Stimulated activated CD8-positive, alpha-beta memory T cell treated with anti-CD3 and anti-CD28 coated beads, Interleukin-7, amount 100 ng/mL, for 4 hours (primary cell): ENCODE measurements around the gene BAG3.
"Not testable (repeated sequence)": the region's sequence is repeated elsewhere in the genome, so short reads cannot be mapped to it uniquely, and the experiment has no call there.

Experiments
- DNase-seq, 2 donors: peaks; one replicate each; pipeline ENCODE4 v3.0.0-alpha.2; 2020; ENCODE audit warnings: low read depth in 2 of 2

The BAG3 gene

DNA sequence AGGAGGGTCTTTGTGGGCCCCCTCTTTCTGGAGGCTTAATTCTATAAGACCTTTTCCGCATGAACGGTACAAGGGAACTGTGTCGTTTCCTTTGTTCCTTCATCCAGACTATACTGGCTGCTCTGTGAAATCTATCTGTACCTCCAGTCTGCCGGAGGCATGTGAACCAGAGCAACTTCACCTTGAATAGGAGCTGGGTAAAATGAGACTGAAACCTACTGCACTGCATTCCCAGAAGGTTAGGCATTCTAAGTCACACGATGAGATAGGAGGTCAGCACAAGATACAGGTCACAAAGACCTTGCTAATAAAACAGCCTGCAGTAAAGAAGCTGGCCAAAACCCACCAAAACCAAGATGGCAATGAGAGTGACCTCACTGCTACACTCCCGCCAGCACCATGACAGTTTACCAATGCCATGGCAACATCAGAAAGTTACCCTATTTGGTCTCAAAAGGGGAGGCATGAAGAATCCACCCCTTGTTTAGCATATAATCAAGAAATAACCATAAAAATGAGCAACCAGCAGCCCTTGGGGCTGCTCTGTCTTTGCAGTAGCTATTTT is 37.9 kb downstream of the BAG3 start:
- DNase-seq = no peak

DNA sequence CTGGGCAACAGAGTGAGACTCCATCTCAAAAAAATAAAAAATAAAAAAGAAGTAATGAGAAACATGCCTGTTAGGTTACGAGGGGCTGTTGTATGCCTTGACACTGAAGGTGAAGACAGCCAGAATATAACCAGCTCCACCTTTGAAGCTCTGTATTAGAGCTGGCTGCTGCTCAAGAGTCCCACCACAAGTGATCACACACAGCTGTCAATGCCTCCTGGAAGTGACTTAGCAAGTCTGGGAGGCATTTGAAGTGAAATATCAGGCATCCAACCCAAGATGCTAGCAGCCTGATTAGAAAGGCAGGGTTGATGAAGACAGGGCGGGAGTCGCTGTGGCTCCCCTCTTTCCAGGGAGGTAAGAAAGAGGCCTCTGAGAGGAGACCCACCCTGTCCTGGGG is 40.5 kb downstream of the BAG3 start:
- no peak for DNase-seq

DNA sequence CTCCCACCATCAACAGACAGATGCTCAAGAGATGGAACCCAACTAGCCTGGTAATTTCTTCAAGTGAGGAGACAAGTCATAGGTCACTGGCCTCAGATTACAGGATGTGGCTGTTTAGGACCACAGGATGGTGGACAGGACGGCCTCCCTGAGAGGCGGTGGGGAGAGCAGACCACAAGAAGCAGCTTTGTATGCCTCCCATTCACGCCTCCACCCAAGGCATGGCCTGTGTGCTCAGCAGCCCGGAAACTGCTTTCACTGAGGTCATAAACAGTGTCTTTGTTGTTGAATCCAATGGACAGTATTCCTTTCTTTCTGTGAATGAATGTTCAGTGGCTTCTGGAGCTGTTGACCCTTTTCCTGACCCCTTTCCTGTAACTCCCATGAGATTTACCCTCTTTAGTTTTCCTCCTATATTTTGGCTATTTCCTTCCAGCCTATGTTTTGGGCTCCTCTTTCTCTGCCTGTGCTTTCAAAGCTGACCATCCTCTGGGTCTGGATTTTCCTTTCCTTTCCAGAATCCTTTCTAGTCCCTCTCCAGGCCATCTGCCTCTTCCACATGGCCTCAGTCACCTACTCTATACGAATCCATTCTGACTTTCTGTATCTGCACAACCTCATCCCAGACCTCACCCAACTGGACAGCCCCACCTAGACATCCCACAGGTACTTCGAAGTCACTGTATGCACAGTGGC is 42.2 kb downstream of the BAG3 start:
- no peak for DNase-seq

DNA sequence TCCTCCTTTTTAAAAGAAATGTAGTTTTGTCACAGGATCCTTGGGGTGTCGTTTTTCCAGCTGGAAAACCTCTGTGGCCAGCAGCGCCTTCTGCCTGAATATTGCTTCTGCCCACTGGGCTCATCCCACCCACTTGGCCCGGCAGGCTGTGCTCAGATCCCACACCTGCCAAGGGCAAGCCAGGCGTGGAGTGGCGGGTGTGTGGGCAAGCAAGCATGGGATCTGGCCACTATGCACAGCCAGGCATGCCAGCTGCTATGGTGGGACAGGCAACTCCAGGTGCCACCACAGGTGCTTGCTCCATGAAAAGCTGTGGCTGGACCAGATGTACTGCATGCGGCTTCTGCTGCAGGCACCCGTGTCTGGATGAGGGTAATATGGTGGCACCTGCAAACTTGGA is 43.4 kb downstream of the BAG3 start:
- DNase-seq = no peak

DNA sequence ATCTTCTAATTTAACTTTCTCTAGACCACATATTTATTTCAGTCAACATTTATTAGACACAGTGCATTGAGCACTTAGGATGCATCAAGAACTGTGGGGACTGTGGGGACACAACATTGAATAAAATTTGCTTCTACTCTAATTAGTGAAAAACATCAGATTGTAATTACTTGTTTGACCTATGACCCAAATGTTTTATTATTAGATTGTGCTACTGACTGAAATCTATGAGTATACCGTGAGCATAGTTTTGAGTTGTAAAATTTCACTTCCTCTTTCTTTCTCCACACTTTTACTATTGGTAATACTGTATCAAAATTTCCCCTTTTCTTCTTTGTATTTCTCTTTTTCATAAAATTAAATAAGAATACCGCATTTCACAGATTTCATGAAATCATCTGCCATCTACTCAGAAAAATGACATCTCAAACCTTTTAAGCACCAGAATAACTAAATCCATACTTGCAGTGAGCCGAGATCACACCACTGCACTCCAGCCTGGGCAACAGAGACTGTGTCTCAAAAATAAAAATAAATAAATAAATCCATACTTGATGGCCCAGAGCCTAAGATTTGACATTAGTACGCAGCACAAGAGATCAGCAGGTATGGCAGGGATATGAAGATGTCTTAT is 49.3 kb downstream of the BAG3 start:
- no peak for DNase-seq

DNA sequence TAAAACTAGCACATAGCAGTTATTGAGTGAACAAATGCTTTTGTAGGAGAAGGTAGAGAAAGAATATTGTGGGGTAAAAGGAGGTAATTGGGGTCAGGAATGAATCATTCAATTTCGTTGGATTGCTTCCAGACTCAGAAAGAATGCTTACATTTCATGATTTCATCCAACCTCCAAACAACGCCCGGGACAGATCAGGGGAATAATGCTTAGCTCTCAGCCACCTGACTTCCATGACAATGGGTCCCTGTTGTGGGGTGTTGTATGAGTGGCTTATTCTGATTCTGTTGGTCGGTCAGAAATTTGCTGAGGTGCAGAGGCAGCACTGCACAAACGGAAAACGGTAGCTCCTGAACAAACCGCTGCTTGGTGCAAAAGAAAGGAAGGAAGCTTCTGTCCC is 50.7 kb downstream of the BAG3 start:
- DNase-seq = no peak

DNA sequence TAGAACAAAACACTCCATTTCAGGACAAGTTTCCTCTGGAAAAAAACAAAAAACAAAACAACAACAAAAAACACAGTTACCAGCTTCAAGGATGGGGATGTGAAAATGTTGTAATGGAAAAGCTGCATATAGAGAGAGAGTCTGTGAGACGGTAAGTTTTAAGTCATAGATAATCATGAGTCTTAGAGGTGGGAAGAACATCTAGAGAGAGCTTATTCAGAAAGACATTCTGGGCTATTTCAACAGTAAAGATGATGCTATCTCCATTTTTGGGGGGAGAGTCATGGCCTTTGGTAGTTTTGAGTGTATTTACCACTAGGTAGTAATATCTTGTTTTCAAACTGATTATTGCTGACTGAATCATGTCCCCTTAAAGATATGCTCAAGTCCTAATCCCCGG is 51.4 kb downstream of the BAG3 start:
- DNase-seq = no peak

DNA sequence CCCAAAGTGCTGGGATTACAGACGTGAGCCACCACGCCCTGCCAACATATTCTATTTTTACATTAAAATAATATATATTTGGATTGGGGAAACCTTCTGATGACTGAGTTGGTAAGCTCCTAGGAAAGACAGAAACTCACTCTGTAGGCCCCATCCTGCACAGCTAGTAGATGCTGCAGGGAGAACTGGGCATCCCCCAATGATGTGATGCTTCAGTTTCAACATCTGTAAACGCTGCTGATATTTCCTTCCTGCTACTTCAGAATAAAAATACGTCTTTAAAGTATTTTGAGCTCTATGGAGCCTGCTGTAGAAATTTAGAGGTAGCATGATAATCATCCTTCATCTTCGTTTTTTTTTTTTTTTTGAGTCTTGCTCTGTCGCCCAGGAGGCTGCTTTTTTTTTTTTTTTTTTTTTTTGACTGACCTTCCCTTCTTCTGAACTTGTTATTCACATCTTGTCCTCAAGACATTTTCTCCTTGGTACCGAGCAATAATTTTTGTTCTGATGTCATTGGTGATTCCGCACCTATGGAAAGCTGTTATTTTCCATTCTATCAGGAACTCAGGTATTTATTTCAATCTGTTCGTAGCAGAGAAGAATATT is 52.8 kb downstream of the BAG3 start:
- DNase-seq = no peak

DNA sequence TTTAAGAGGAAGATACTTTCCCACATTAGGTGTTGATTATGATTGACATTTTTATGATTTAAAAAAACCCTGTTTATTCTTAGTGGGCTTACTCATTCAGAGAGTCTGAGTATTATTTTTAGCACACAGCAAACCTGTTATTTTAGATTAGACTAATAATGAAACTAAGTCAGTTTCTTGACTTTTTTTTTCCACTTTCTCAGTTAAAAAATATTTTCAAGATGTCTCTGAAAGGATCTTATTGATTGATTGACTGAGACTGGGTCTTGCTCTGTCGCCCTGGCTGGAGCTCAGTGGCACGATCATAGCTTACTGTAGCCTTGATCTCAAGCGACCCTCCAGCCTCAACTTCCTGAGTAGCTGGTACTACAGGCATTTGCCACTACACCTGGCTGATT is 54.3 kb downstream of the BAG3 start:
- DNase-seq = no peak

DNA sequence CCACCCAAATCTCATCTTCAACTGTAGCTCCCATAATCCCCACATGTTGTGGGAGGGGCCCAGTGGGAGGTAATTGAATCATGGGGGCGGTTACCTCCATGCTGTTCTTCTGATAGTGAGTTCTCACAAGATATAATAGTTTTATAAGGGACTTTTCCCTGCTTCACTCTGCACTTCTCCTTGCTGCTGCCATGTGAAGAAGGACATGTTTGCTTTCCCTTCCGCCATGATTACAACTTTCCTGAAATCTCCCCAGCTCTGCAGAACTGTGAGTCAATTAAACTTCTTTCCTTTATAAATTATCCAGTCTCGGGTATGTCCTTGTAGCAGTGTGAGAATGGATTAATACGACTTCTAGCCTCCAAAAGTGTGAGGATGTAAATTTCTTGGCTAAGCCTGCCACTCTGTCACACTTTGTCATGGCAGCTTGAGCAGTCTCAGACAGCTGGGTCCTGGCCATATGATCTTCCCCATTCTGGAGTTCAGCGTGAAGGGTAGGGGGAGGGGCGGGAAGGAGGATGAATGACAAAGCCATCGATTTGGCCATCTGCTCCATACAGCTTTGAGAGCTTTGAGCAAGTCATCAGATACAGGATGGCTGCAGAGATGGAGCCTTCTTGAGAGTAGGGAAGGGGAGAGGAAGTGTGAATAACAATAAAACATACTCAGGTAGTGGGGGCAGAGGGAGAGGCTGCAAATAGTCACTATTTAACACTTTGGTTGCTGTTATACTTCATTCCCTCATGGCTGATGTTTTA is 55.5 kb downstream of the BAG3 start:
- no peak for DNase-seq

DNA sequence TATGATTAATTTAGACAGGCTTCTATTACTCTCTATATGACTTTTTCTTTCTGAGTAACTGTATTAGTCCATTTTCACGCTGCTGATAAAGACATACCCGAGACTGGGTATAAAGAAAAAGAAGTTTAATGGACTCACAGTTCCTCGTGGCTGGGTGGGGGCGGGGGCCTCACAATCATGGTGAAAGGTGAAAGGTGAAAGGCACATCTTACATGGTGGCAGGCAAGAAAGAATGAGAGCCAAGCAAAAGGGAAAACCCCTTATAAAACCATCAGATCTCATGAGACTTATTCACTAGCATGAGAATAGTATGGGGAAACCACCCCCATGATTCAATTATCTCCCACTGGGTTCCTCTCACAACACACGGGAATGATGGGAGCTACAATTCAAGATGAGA is 56.2 kb downstream of the BAG3 start:
- DNase-seq = not testable (repeated sequence)

DNA sequence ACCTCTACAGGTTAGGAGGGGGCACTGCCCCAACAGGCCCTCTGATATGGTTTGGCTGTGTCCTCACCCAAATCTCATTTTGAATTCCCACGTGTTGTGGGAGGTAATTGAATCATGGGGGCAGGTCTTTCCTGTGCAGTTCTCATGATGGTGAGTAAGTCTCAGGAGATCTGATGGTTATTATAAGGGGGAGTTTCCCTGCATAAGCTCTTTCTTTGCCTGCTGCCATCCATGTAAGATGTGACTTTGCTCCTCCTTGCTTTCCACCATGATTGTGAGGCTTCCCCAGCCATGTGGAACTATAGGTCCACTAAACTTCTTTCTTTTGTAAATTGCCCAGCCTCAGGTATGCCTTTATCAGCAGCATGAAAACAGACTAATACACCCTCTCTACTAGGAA is 59.8 kb downstream of the BAG3 start:
- DNase-seq = not testable (repeated sequence)

DNA sequence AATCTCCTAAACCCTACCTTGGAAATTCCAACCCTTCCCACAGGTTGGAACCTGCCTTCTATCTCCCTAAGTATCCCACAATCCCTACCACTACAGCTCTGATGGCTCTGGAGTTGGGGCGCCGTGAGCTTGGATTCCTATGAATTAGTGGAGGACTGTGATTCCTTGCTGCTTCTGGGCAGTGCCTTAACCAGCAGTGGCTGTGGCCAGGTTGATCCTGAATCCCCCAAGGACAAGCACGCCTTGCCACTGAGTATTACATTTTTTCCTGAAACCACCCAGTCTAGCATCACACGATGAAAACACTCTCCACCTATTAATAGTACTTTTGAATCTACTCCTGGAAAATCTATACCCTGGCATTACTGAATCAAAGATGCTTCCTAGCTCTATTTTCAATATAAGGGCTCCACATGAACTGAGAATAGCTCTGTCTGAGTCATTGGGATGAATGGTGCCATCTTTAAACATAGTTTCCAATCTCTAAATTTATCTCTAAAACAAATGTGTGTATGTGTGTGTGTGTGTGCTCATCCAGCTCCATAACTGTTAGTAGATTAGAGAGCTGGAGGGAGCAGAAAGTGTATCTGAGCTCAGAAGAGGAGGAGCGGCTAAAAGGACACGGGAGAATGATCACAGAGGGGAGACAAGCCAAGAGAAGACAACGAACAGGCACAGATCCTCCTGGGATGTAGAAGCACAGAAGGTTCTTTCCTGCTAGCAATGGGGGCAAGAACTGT is 62.7 kb downstream of the BAG3 start:
- DNase-seq = no peak

DNA sequence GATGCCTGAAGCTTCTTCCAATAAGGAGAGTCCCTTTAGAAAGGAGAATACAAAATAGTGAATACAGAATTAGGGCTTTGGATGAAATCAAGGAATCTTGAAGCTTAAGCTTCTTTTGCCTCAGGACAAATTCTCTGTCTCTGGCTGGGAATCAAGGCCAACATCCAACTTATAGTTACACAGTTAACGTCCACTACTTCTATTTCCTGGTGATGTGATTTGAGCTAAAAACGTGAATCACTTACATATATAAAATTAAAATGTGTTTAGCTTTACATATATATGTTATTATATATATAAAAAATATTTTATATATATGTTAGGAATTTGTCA is 63.3 kb downstream of the BAG3 start:
- DNase-seq = no peak

DNA sequence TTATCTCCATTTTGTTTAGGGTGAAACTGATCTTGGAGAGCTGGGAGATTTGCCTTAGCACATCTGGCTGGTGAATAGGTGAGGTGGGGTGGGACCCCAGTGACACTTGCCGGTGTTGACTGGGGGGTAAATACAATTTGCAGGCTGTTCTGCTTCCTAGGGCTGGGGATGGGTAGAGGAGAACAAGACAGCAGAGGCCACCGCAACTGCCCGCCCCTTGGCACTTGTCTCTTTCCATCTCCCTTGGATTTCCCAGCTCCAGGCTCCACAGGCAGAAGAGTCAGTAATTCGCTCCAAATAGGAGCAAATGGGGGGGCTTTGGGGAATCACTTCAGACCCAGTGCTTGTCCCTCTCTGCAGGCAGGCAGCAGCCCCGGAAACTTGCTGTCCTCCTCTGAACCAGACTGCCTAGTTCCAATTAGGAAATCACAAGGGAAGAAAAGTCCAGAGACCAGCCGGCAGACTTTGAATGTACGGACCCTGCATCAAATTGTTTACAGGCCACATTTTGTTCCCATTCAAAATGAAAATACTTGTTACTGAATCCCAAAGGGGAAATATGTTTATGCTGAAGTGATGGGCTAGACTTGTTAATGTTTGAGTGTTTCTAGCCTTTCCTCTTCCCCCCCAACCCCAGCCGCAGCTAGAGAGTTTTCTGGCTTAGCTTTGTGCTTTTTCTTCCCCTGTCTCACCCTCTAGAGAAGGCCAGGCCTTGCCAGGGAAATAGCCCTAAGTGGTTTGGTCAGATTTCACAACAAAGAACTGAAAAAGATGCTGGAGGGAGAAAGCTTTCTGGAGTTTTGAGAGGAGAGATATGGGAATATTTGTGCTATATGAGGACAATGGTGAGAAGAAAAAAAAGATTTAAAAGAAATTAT is 64.7 kb downstream of the BAG3 start:
- no peak for DNase-seq

DNA sequence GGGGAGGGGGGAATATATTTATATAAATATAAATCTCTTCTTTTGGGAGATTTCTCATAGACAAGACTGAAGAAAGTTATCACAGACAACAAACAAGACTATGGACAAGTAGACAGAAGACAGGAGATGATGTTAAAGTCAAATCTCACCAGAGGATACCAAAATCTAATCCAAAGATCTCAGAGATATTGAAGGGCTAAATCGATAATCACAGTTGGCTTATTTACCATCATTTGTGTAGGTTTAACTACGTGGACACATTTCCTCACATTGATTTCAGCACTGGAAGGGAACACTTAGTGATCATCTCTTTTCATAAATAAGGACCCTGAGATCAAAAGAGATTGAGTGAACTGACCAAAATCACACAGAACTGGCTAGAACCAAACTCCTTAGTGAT is 72.0 kb downstream of the BAG3 start:
- no peak for DNase-seq

DNA sequence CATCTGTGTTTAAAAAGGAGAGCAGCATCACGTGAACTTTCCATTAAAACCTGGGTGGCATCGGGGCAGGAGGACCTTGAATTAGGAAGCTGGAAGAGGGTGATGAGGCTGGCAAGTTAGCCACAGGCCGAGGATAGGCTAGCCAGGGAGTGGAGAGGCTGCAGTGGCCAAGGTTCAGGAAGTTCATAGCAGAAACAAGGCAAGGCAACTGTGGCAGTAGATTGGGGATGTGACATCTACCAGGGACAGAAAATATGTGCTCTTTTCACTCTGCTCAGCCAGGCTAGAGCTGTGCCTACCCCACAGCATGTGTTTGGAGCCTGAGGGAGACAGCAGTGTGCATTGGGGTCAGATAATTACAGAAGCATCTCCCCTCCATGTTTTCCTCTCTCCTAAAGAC is 72.4 kb downstream of the BAG3 start:
- no peak for DNase-seq

DNA sequence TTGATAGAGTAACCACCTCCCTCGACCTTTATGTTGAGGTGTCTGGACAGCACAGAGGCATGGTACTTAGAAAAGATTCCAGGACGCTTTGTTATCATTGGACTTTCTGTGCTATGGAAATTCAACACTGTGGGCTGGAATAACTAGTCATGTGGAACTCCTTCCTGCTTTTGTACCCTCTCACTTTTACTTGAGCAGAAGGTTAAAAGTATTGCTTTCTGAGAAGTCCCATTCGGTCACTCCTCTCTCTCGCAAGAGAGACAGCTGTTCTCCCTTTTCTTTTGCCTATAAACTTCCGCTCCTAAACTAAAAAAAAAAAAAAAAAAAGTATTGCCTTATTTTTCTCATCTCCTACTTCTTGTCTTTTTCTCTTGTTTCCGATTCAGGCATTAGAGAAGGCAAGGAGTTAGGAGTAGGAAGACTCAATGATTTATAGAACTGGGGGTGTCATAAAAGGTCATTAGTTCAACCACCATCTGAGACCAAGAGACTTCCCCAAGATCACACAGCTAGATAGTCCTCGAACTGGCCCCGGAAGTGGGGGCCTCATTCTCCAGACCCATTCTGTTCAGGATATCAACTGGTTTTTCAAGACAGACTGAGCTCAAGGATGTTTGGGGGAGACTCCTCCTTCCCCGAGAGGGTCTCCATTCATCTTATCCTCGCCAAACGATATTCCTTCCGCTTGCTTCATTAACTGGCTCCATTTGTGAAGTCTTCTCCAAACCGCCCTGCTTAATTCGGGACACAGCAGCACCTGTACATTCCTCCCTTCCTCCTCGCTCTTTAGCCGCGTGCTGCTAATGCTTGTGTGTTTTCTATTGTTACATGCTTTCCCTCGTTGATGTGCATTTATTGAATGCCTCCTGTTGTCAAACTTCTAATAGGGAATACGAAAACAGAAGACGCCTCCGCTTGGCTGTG is 73.7 kb downstream of the BAG3 start:
- no peak for DNase-seq

DNA sequence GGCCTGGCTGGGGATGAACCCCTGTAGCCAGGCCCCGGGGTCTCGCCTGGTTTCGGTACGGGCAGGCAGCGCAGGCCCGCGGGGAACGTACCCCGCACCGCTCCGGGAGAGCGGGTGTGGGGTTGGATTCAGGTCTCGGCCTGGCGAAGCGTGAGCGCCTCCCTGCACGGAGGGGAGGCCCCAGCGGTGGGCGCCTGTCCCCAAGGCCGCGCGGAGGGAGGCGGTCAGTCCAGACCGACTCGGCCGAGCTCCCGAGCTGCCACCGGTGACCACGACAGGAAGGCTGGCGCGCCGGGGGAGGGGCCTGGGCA is 74.3 kb downstream of the BAG3 start:
- no peak for DNase-seq
